NCI-H82 treated with DMSO at 0.1 percent for 48 hours (cell line): Measurements from ENCODE around the gene YIPF5.

Source experiments
- DNase-seq: peaks from one replicate; lab custom pipeline; 2025; ENCODE audit not compliant: unreplicated experiment; lab: John Stamatoyannopoulos, UW

The YIPF5 gene

DNA sequence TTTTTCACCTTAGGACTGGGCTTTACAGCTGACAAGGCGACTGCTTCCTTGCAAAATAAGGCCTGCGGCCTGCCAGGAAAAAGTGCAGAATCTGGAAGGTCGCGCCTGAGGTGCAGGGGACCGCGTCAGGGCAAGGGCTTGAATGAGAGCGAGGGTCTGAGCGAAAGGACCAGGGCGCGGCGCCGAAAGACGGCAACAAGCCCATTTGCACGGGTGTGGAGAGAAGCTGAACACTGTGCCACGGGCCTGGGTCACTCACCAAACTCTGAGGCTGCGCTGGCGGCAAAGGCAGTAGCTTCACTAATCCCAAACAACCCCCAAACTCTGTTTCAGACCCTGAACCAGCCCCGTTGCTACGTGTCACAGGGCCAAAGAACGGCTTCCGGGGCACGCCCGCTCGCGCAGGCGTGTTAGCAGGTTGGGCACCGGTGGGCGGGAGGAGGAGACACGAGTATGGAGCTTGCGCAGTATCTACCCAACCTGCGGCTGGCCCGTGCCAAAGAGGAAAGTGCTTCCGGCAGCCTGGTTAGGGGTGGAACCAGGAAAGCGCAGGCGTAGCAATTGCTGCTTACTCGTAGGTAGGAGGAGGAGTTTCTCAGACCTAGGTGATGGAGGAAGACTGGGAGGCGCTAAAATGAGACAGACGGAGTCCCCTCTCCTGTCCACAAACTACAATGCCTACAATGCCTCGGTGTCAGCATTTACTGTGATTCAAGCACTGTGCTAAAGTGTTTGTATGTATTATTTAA lies at the start of gene YIPF5, which contains the start of gene KCTD16:
TSS of gene YIPF5 (minus strand) at position 384 of the 749 bp plus-strand sequence. CDS start 704 bp downstream, outside the sequence.
TSS of gene KCTD16 (plus strand) at position 598 of the 749 bp plus-strand sequence.
- peak; percentile 73 for DNase-seq

GRCh38 chr5:144219869-144220268 lies 49.4 kb upstream of the YIPF5 start:
- no peak for DNase-seq

DNA sequence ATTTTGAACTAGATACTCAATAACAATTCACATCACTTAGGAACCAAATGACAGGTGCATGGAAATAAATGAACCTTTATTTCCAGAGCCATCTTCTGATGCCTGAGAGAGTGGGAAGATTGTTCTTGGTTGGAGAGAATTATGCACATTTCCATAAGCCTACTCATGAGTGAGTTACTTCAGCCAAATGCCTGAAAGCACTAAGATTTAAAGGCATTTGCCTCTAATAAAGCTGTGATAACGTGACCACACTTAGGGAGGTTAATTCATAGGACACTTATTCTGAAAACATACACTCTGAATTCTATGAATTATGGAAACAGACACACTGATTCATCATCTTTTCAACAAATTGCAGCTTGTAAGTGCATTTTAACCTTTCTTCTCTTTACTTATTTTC lies 40.2 kb upstream of the YIPF5 start:
- no peak for DNase-seq

DNA sequence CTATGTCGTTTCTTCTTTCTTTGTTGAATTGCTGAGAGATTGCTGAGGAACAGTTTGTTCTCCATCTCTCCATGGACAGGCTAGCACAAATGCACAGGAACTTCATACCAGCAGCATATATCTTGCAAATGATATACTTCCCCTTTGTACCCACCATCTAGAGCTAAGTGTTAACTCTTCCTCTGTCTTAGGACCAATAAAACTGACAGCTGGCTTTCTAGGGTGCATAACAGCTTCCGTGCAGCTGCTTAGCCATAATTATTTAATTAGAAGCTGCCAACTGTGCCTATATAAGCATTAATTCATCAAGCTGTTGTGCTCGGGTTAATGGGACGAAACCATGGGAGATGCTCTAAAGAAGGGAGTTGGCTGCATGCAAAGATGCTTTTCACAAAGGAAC lies 38.9 kb upstream of the YIPF5 start:
- DNase-seq = peak; percentile 65

DNA sequence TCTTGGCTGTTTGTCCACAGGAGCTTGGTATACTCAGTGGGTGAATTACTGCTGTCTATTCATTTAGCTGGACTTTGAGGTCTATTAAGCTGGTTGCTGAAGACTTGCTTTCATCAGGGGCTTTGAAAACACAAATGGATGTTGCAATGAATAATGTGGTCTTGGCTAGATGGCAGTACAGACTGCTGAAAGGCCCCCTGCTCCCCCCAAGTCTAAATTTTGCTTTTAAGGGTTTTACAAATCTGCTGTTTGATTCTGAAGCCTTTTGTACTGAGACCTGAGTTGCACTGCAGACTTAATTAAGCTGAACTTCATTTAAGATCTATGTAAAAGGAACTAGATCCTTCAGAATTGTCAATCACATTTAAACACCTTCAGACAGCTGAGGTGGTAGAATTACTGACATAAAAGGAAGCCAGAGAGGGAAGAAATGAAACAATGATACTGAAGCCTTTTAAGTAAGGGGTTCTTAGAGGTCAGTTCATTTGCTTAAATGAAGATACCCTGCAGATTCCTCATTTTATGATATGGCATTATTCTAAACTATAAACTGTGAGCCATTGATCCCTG lies 37.5 kb upstream of the YIPF5 start:
- no peak for DNase-seq

DNA sequence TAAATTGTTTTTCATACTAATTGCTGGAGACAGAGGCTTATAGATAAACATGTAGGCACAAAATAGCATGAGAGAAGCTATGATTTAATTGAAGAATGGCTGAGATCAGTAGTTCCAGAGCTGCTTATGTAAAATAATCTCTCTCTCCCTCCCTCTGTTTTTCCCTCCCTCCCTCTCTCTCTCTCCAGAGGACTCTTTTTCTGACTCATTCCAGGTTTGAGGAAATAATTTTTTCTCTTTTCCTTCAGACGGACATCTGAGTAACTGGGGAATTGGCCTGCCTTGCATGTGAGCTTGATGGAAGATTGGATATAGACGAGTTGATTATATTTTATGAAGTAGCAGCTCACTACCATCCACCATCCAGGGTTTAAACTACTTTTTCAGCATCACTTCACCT lies 35.7 kb upstream of the YIPF5 start:
- no peak for DNase-seq

DNA sequence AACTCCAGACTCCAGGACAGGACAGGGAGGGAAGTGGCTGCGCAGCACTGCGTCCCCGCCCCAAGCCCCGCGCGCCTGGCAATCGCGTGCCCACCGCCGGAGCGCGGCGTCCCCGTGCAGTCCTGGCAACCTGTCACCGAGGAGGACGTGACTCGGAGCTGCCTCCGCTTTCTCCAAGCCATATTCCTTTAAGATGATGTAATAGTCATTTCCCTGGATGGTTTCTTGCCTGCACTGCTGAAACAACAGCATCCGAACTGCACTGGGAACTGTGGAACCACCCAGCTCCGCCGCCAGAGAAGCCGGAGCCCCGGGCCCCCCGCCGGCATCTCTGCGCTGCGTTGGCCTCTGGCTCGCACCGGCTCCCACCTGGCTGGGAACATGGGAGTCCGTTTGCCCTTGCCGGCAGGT lies 34.7 kb upstream of the YIPF5 start:
- DNase-seq = no peak

DNA sequence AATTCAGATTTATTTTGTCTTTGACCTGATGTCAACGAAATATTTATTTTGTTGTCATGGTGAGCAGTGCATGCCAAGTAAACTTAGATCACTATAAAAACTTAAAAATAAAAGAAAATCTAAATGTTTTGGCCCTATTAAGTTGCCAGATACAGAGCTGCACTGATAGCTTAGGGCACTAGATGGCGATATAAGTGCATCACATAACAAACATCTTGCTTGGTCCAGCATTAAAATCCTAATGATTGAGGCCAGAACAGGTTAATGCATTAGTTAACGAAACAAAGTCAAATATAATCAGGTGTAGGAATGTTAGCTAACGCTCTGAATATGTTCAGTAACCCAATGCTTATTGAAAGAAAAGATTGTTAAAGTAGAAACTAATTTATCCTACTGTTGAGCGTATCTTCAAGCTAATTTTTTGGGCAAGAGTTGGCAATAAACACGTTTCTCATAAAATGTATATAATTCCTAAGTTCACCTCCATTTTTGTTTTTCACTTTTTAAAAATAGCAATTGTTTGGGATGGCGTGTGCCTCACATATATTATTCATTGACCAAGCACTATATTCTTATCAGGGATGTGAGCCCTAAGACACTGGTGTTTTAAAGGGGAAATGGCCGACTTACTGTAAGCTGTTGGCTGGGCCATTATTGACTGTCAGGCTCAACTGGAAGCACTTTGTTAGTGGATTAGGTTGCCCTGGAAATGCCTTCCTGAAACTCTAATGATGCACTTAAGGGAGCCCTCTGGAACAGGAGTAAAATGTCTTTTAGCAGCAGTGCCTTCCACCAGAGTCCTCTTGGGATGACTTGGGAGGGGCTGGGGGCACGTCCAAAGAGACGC lies 33.5 kb upstream of the YIPF5 start:
- DNase-seq = peak; percentile 46

DNA sequence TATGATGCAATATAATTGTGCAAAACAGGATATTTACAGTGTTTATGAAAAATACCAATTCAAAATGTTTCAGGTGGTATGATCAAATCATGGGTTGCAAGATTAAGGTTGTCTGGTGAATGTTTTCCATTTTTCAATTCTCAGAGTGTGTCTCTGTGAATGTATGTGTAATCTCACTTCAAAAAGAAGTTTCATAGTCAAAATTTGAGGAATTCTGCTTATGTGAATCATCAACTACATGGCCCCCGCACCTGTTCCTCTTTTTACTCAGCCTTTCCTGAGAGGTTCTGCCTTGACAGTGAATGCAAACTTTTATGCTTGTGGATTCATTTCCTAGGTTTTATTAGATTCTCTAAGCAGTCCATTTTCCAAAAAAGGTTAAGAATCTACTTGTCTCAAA lies 32.3 kb upstream of the YIPF5 start:
- no peak for DNase-seq

- no peak for DNase-seq
Measured at GRCh38 chr5:144202072-144202471, 31.6 kb upstream of the YIPF5 start.

- DNase-seq = no peak
Measured at GRCh38 chr5:144201588-144201987, 31.1 kb upstream of the YIPF5 start.

- no peak for DNase-seq
Measured at GRCh38 chr5:144198386-144198785, 27.9 kb upstream of the YIPF5 start.

GRCh38 chr5:144196612-144197011 lies 26.2 kb upstream of the YIPF5 start:
- DNase-seq = no peak

DNA sequence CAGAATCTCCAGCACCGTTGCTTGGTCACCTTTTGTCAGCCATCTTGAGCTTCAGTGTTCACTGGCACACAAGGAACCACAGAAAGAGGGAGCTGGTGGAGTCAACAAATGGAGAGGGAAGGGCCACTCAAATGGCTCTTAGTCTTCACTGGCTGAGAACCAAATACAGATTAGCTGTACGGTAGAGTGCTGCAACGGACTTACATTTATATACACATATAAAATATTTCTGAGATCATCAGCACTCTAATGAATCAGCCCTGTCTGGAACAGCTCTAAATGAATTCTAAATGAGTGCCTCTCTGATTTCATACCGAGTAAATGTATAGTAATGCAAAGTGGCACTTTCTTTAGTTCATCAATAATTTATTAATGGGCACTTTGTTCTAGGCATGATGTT lies 25.0 kb upstream of the YIPF5 start:
- DNase-seq = no peak

DNA sequence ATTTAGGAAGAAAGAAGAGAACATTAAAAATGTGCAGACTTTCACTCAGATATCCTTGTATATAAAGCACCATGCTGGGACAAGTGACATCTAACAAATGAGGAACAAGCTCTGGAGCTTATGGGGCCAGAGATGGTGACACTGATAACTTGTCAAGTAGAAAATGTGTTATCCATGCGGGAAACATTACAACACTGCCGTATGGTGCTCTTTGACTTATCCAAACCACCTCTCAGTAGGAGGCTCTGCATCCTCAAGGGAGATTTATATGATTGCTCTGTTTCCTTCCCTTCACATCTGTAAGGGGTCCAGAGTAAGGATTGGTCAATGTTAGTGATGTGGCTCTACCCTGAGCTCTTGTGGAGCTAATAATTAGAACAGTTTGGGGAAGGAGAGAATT lies 23.7 kb upstream of the YIPF5 start:
- no peak for DNase-seq

DNA sequence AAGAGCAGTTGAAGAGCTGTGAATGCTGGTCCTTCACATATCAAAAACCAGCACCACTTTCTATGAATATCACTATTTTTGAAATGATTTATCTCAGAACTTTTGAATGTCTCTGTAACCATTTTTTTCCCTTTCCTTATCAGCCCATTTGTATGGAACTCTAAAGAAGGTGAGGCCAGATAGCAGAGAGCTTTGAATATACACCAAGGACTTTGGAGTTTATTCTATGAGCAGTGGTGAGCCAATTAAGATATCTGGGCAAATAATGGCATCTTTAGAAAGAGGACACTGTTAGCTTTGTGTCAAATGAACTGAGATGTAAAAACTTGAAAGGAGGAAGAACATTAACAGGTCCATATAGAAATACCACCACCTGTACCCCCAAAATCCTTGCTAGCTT lies 22.2 kb upstream of the YIPF5 start:
- no peak for DNase-seq

DNA sequence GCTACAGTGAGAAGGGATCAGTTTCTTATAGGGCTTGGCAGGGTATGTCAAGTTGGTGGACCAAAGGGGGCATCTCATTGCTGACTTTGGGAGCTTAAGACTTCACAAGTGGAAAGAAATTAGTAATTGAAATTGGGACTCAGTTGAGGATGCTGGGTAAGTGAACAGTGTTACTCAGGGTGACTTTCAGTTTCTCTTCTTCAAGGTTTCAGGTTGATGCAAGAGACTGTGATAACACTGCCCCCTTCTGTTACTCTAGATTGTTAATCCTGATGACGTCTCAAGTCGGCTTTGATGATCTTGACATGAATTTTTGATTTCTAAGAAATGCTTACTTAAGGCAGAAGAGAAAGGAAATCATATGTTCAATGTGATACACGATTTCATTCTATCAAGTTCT lies 21.5 kb upstream of the YIPF5 start:
- DNase-seq = peak; percentile 26

GRCh38 chr5:144191531-144191930 lies 21.1 kb upstream of the YIPF5 start:
- no peak for DNase-seq

DNA sequence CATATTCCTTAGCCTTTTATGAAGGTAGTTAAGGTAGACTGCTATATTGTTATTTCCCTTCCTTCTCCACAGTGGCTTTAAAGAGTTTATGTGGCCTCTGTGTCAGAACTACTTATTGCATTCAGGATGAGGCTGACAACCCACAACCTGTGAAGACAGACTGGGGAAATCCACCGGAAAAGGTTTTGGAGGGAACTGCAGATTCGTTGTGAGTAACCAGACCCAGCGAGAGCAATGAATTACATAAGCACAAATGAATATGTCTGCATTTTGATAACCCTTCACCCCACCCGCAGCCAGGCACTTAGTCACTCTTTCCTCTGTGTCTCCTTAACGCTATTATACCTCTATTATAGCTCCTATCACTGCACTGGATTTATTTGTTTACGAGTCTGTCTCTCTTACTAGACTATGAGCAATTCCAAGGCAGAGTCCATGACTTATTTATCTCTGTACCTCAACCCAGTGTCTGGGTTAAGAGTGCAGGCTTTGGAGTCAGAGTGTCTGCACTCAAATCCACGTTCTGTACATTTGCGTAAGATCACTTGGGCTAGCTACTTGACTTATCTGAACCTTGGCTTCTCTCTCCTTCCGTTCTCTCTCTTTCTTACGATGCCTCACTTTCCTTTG lies 19.5 kb upstream of the YIPF5 start:
- DNase-seq = no peak

- no peak for DNase-seq
Measured at GRCh38 chr5:144187699-144188294, 17.3 kb upstream of the YIPF5 start.
